Endodermal cell (in vitro differentiated cells): Measurements from ENCODE around the gene TDRD10. TPM values are rescaled to one million over a fixed set of nuclear protein-coding genes. Genes with fewer than 3 reads are reported as not detected.

Source experiments
- DNase-seq: peaks from one replicate; pipeline ENCODE4 v3.0.0-alpha.2; 2017
- H3K27ac ChIP-seq: 2 replicates; pipeline ENCODE4 v1.5.1; 2013; ENCODE audit warnings: mild to moderate bottlenecking, low read depth, low read length, moderate library complexity
- H3K27me3 ChIP-seq: 2 replicates; pipeline ENCODE4 v1.6.1; 2013; ENCODE audit warnings: mild to moderate bottlenecking, low read length, moderate library complexity; ENCODE audit not compliant: insufficient read depth, control insufficient read depth, poor library complexity, severe bottlenecking
- H3K36me3 ChIP-seq: 2 replicates; pipeline ENCODE4 v1.7.0; 2013; ENCODE audit warnings: mild to moderate bottlenecking, low read length, moderate library complexity; ENCODE audit not compliant: control insufficient read depth, insufficient read depth
- H3K4me1 ChIP-seq: one replicate; pipeline ENCODE4 v1.7.0; 2013; ENCODE audit warnings: low read length; ENCODE audit not compliant: control insufficient read depth, insufficient read depth
- H3K4me3 ChIP-seq: 2 replicates; pipeline ENCODE4 v1.5.1; 2013; ENCODE audit warnings: mild to moderate bottlenecking, low read length, moderate library complexity
- H3K9ac ChIP-seq: 2 replicates; pipeline ENCODE4 v1.6.1; 2013; ENCODE audit warnings: mild to moderate bottlenecking, low read length, moderate library complexity; ENCODE audit not compliant: poor library complexity, severe bottlenecking; ENCODE audit errors: extremely low read depth
- H3K9me3 ChIP-seq: 2 replicates; pipeline ENCODE4 v1.6.1; 2013; ENCODE audit warnings: mild to moderate bottlenecking, low read length, moderate library complexity; ENCODE audit not compliant: control insufficient read depth
- H3K27ac Mint-ChIP-seq: 2 replicates; pipeline ENCODE4 v1.8.0; 2020; ENCODE audit warnings: mixed read lengths
- H3K27me3 Mint-ChIP-seq: 2 replicates; pipeline ENCODE4 v1.8.0; 2021; ENCODE audit warnings: mild to moderate bottlenecking, mixed read lengths; ENCODE audit not compliant: insufficient read depth
- H3K36me3 Mint-ChIP-seq: 2 replicates; pipeline ENCODE4 v1.8.0; 2020; ENCODE audit warnings: low read depth, mixed read lengths
- H3K4me1 Mint-ChIP-seq: 2 replicates; pipeline ENCODE4 v1.8.0; 2020; ENCODE audit warnings: mixed read lengths
- H3K4me3 Mint-ChIP-seq: 2 replicates; pipeline ENCODE4 v1.8.0; 2020; ENCODE audit warnings: mild to moderate bottlenecking, moderate library complexity, mixed read lengths
- H3K9me3 Mint-ChIP-seq: 2 replicates; pipeline ENCODE4 v1.8.0; 2020; ENCODE audit warnings: mild to moderate bottlenecking, mixed read lengths
- WGBS, 2 experiments: methylation state at CpG; one replicate each; pipeline versions ENCODE4 v1.1.5 to v1.1.7; 2013; ENCODE audit warnings: missing lambda C conversion rate in 2 of 2, mixed read lengths in 1 of 2; ENCODE audit not compliant: insufficient coverage in 1 of 2, insufficient read length in 1 of 2; 5-methylcytosine and 5-hydroxymethylcytosine counted together
- total RNA-seq, 2 donors: library from RNA; stranded (reverse); fragmentation: NEBNext Ultra II Directional in 1 of 2; extraction: Animal tissue kit (Norgen Biotek cat#: 25700) in 1 of 2; gene quantifications; 2 replicates in 1 of 2; 3 replicates in 1 of 2; pipeline ENCODE4 v1.2.1, GENCODE V29; 2021
- TF ChIP-seq, protein P1 (sequence below): fragments of 200-600 bp; sonication (generic); conservative IDR thresholded peaks from 2 replicates; pipeline ENCODE4 v1.5.0; 2021; ENCODE audit warnings: antibody characterized with exemption, mild to moderate bottlenecking

The TDRD10 gene
- total RNA-seq, 2 donors from 2014 or later: not detected

DNA sequence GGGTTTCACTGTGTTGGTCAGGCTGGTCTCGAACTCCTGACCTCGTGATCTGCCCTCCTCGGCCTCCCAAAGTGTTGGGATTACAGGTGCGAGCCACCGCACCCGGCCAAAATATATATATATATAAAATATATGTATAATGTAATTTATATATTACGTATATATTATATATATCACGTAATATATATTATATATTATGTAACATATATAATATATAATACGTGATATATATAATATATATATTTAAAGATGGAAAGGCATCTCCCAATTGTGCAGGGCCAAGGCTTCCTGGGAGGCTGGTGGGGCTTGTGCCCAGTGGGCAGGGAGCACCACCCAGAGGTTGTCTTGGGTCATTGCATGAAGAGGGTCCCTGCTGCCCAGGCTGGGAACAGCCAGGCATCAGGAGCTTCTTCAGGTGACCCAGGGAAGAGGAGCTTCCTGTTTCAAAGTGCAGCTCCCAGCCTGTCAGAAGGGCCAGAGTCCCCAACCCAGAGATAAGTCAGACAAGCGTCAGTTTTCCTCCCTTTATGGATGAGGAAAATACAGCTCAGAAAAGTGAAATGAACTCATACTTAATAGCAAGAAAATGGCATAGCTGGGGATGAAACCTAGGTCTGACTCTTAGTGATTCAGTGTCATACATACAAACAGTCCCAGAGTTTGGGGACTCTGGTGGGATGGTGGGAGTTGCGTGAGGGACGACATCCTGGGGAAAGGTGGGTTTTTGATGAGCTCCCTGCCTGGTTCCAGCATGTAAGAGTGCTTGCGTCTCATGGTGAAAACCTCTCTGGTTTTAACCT lies 44.4 kb downstream of the TDRD10 start:
- Histone ChIP-seq H3K9me3 (no peaks in the 10 kb centered on the region), H3K27me3 (no peaks in the 10 kb centered on the region), H3K36me3 (peaks cover 25% of the 10 kb centered on the region), H3K27ac (no peak overlapping the region), H3K4me1 (no peaks in the 10 kb centered on the region), H3K9ac (no peak overlapping the region), H3K4me3 (no peak overlapping the region)
- WGBS, 2 experiments: 75 to 81% methylated on average over 2 to 7 of the region's 13 CpGs
- TF ChIP-seq, protein P1, sequence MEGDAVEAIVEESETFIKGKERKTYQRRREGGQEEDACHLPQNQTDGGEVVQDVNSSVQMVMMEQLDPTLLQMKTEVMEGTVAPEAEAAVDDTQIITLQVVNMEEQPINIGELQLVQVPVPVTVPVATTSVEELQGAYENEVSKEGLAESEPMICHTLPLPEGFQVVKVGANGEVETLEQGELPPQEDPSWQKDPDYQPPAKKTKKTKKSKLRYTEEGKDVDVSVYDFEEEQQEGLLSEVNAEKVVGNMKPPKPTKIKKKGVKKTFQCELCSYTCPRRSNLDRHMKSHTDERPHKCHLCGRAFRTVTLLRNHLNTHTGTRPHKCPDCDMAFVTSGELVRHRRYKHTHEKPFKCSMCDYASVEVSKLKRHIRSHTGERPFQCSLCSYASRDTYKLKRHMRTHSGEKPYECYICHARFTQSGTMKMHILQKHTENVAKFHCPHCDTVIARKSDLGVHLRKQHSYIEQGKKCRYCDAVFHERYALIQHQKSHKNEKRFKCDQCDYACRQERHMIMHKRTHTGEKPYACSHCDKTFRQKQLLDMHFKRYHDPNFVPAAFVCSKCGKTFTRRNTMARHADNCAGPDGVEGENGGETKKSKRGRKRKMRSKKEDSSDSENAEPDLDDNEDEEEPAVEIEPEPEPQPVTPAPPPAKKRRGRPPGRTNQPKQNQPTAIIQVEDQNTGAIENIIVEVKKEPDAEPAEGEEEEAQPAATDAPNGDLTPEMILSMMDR: peak; percentile 91
- Mint-ChIP-seq H3K4me3 (no peak overlapping the region), H3K27me3 (peaks cover 6% of the 10 kb centered on the region), H3K4me1 (peaks cover 10% of the 10 kb centered on the region), H3K36me3 (peaks cover 29% of the 10 kb centered on the region), H3K27ac (no peak overlapping the region), H3K9me3 (no peaks in the 10 kb centered on the region)
- DNase-seq: peak; percentile 94

DNA sequence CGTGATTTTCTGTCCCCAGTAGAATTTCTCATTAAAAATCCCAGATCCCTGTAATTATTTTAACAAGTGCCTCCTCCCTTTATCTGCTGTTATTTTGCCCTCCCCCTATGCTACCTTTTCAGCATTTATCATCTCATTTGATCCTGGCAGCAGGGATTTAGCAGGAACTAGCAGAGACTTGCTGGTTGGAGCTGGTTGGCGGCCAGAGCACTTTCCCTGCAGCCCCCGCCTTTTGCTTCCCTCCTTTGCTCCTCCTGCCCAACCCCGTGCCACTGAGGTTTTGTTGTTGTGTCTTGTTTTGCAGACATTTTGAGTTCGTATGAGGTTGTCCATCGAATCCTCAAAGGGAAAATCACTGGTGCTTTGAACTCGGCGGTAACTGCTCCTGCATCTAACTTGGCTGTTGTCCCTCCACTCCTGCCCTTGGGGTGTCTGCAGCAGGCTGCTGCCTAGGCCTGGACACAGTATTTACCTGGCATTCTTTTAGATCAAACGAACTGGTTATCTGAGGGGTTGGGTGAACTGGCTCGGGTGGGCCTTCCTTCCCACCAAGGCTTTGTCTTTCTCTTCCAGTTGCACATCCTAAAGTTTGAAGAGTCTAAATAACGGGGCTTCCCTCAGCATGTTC lies 45.2 kb downstream of the TDRD10 start:
- TF ChIP-seq, protein P1: no peak
- Mint-ChIP-seq H3K36me3 (peaks cover 35% of the 10 kb centered on the region), H3K9me3 (no peaks in the 10 kb centered on the region), H3K4me1 (peaks cover 10% of the 10 kb centered on the region), H3K27me3 (peaks cover under 1% of the 10 kb centered on the region), H3K4me3 (no peak overlapping the region), H3K27ac (peak overlapping the region; percentile 19)
- WGBS, 2 experiments: 84 to 87% methylated on average over 5 to 11 of the region's 11 CpGs
- Histone ChIP-seq H3K36me3 (peaks cover 33% of the 10 kb centered on the region), H3K4me1 (no peaks in the 10 kb centered on the region), H3K27ac (no peak overlapping the region), H3K27me3 (no peaks in the 10 kb centered on the region), H3K9ac (no peak overlapping the region), H3K4me3 (no peak overlapping the region), H3K9me3 (no peaks in the 10 kb centered on the region)
- DNase-seq: no peak

DNA sequence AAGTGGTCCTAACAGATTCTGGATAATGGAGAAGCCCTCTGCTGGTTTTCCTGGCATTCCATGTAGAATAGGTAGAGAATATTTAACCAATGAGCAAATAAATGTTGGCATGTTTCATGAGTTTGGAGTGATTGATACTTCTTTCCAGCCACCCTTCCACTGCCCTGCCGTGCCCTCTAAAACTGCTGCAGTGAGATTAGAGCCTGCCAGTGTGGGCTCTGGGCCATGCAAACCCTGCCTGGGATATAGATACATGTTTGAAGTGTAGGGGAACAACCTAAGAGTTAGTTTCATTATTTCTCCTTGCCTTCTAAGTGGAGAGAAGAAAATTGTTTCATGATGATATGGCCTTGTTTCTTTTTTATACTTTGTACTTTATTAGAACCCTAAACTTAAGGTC lies 46.0 kb downstream of the TDRD10 start:
- peaks cover 41% of the 10 kb centered on the region for H3K36me3 ChIP-seq
- no peaks in the 10 kb centered on the region for H3K4me1 ChIP-seq
- no peak overlapping the region for H3K9ac ChIP-seq
- H3K27ac ChIP-seq: no peak overlapping the region
- TF ChIP-seq, protein P1: no peak
- H3K4me3 Mint-ChIP-seq: no peak overlapping the region
- 89% methylated on average over 1 of the region's 1 CpG; no CpG with 5 or more reads in 1 of the 2 experiments for WGBS, 2 experiments
- DNase-seq: no peak
- no peaks in the 10 kb centered on the region for H3K27me3 Mint-ChIP-seq
- no peak overlapping the region for H3K4me3 ChIP-seq
- H3K27me3 ChIP-seq: no peaks in the 10 kb centered on the region
- no peak overlapping the region for H3K27ac Mint-ChIP-seq
- H3K4me1 Mint-ChIP-seq: peaks cover 10% of the 10 kb centered on the region
- no peaks in the 10 kb centered on the region for H3K9me3 ChIP-seq
- H3K36me3 Mint-ChIP-seq: peaks cover 43% of the 10 kb centered on the region
- H3K9me3 Mint-ChIP-seq: no peaks in the 10 kb centered on the region
